HG03457 (cell line): ENCODE results near the gene GRID2.
A peak's percentile ranks its signal among the peaks of the same experiment; 100 is the strongest.
"Not testable (repeated sequence)": the region's sequence is repeated elsewhere in the genome, so short reads cannot be mapped to it uniquely, and the experiment has no call there.

Source experiments
- ATAC-seq: cut with Tn5 transposase; IDR thresholded peaks from one replicate; pipeline ENCODE4 v1.9.1; 2021; ENCODE audit warnings: moderate number of reproducible peaks; ENCODE audit not compliant: unreplicated experiment

GRID2 gene

GRCh38 chr4:93646233-93646930, 1342.6 kb downstream of the GRID2 start:
- ATAC-seq, result no peak

GRCh38 chr4:93648258-93648657, 1344.5 kb downstream of the GRID2 start:
- ATAC-seq, result no peak

- ATAC-seq, result no peak
These were observed 1346.1 kb downstream of the GRID2 start for GRCh38 chr4:93649828-93650227.

GRCh38 chr4:93654211-93654610, 1350.4 kb downstream of the GRID2 start:
- no peak for ATAC-seq

- no peak for ATAC-seq
These were observed 1353.8 kb downstream of the GRID2 start for GRCh38 chr4:93657527-93657926.

GRCh38 chr4:93658443-93658842, 1354.7 kb downstream of the GRID2 start:
- no peak for ATAC-seq

GRCh38 chr4:93659629-93660028, 1355.9 kb downstream of the GRID2 start:
- ATAC-seq, result no peak

- no peak for ATAC-seq
These were observed 1356.3 kb downstream of the GRID2 start for GRCh38 chr4:93660036-93660435.

GRCh38 chr4:93670434-93670833, 1366.7 kb downstream of the GRID2 start:
- no peak for ATAC-seq

GRCh38 chr4:93671093-93671492, 1367.3 kb downstream of the GRID2 start:
- no peak for ATAC-seq

GRCh38 chr4:93676937-93677336, 1373.2 kb downstream of the GRID2 start:
- not testable (repeated sequence) for ATAC-seq

- no peak for ATAC-seq
These were observed 1380.8 kb downstream of the GRID2 start for GRCh38 chr4:93684571-93684970.

GRCh38 chr4:93687304-93687703, 1383.5 kb downstream of the GRID2 start:
- ATAC-seq, result no peak

GRCh38 chr4:93688978-93689377, 1385.2 kb downstream of the GRID2 start:
- no peak for ATAC-seq

- no peak for ATAC-seq
These were observed 1389.4 kb downstream of the GRID2 start for GRCh38 chr4:93693141-93693540.

- no peak for ATAC-seq
These were observed 1394.9 kb downstream of the GRID2 start for GRCh38 chr4:93698686-93699085.

- no peak for ATAC-seq
These were observed 1396.8 kb downstream of the GRID2 start for GRCh38 chr4:93700571-93700970.

- ATAC-seq, result peak; percentile 69
These were observed 1406.5 kb downstream of the GRID2 start for GRCh38 chr4:93710101-93710846.

GRCh38 chr4:93710847-93711430, 1407.2 kb downstream of the GRID2 start:
- no peak for ATAC-seq

- no peak for ATAC-seq
These were observed 1414.5 kb downstream of the GRID2 start for GRCh38 chr4:93718233-93718632.

GRCh38 chr4:93719552-93719951, 1415.8 kb downstream of the GRID2 start:
- no peak for ATAC-seq

GRCh38 chr4:93722446-93722845, 1418.7 kb downstream of the GRID2 start:
- no peak for ATAC-seq
